ENCODE results near the gene CELF5. TPM values are rescaled to one million over a fixed set of nuclear protein-coding genes. Genes with fewer than 3 reads are reported as not detected.

CELF5 gene
- total RNA-seq, 2 experiments from 2014 or later, result 0.13 TPM; not detected in 1

- Histone ChIP-seq H3K4me1 (ENCODE audit: insufficient read depth, low read length, poor library complexity, severe bottlenecking) (no peaks in the 10 kb centered on the region), H3K36me3 (ENCODE audit: insufficient read depth, low read length) (no peaks in the 10 kb centered on the region), H3K27ac (ENCODE audit: low read depth, low read length, poor library complexity, severe bottlenecking) (no peak overlapping the region), H4K20me1 (ENCODE audit: insufficient read depth, low read length) (no peaks in the 10 kb centered on the region), H3K9me2 (ENCODE audit: insufficient read depth, low read length) (no peaks in the 10 kb centered on the region), H3K4me3 (ENCODE audit: low read depth, low read length, poor library complexity, severe bottlenecking) (no peak overlapping the region), H3K79me2 (ENCODE audit: insufficient read depth, low read depth, low read length) (no peaks in the 10 kb centered on the region), H2AFZ (ENCODE audit: low read length) (no peak overlapping the region), H3K9me3 (ENCODE audit: low read length) (no peaks in the 10 kb centered on the region), H3K4me2 (ENCODE audit: low read length) (no peak overlapping the region)
- CTCF ChIA-PET (ENCODE audit: unreplicated experiment), result no interaction called here
- TF ChIP-seq EZH2phosphoT487 (IDR thresholded peaks at IDR 0.05; ENCODE audit: borderline replicate concordance, low read depth, low read length) (no peak), CTCF (conservative IDR thresholded peaks at IDR 0.05; ENCODE audit: low read length) (no peak)
- POLR2A ChIA-PET, result no interaction called here
- intact Hi-C loops (cut with micrococcal nuclease; ENCODE audit: unreplicated experiment), result no loop called here
- BruUV-seq (replicated peaks), result no TSS peak
- no peak for DNase-seq (ENCODE audit: low spot score)
Measured at GRCh38 chr19:3310711-3311110, 86.2 kb downstream of the CELF5 start.

GRCh38 chr19:3313199-3313575, 88.7 kb downstream of the CELF5 start:
- H3K79me2 ChIP-seq (ENCODE audit: insufficient read depth, low read depth, low read length), result no peaks in the 10 kb centered on the region
- no TSS peak for BruUV-seq (replicated peaks)
- H3K36me3 ChIP-seq (ENCODE audit: insufficient read depth, low read length), result no peaks in the 10 kb centered on the region
- H3K4me3 ChIP-seq (ENCODE audit: low read depth, low read length, poor library complexity, severe bottlenecking), result no peak overlapping the region
- no peak for TF ChIP-seq EZH2phosphoT487 (IDR thresholded peaks at IDR 0.05; ENCODE audit: borderline replicate concordance, low read depth, low read length)
- POLR2A ChIA-PET, result no interaction called here
- H3K9me2 ChIP-seq (ENCODE audit: insufficient read depth, low read length), result no peaks in the 10 kb centered on the region
- H3K9me3 ChIP-seq (ENCODE audit: low read length), result no peaks in the 10 kb centered on the region
- H4K20me1 ChIP-seq (ENCODE audit: insufficient read depth, low read length), result no peaks in the 10 kb centered on the region
- H3K4me1 ChIP-seq (ENCODE audit: insufficient read depth, low read length, poor library complexity, severe bottlenecking), result no peaks in the 10 kb centered on the region
- CTCF ChIA-PET (ENCODE audit: unreplicated experiment), result no interaction called here
- H2AFZ ChIP-seq (ENCODE audit: low read length), result no peak overlapping the region
- H3K27ac ChIP-seq (ENCODE audit: low read depth, low read length, poor library complexity, severe bottlenecking), result no peak overlapping the region
- no peak overlapping the region for H3K4me2 ChIP-seq (ENCODE audit: low read length)
- DNase-seq (ENCODE audit: low spot score), result no peak
- intact Hi-C loops (cut with micrococcal nuclease; ENCODE audit: unreplicated experiment), result no loop called here

- intact Hi-C loops (cut with micrococcal nuclease; ENCODE audit: unreplicated experiment), result no loop called here
- Histone ChIP-seq H3K27ac (ENCODE audit: low read depth, low read length, poor library complexity, severe bottlenecking) (no peak overlapping the region), H3K4me1 (ENCODE audit: insufficient read depth, low read length, poor library complexity, severe bottlenecking) (no peaks in the 10 kb centered on the region), H3K9me3 (ENCODE audit: low read length) (no peaks in the 10 kb centered on the region), H3K36me3 (ENCODE audit: insufficient read depth, low read length) (no peaks in the 10 kb centered on the region), H3K4me3 (ENCODE audit: low read depth, low read length, poor library complexity, severe bottlenecking) (no peak overlapping the region), H3K4me2 (ENCODE audit: low read length) (no peak overlapping the region), H2AFZ (ENCODE audit: low read length) (no peak overlapping the region), H3K9me2 (ENCODE audit: insufficient read depth, low read length) (no peaks in the 10 kb centered on the region), H3K79me2 (ENCODE audit: insufficient read depth, low read depth, low read length) (no peaks in the 10 kb centered on the region), H4K20me1 (ENCODE audit: insufficient read depth, low read length) (no peaks in the 10 kb centered on the region)
- BruUV-seq (replicated peaks), result no TSS peak
- CTCF ChIA-PET (ENCODE audit: unreplicated experiment), result no interaction called here
- POLR2A ChIA-PET, result no interaction called here
- TF ChIP-seq CTCF (conservative IDR thresholded peaks at IDR 0.05; ENCODE audit: low read length) (no peak), EZH2phosphoT487 (IDR thresholded peaks at IDR 0.05; ENCODE audit: borderline replicate concordance, low read depth, low read length) (no peak)
- DNase-seq (ENCODE audit: low spot score), result no peak
Measured at GRCh38 chr19:3314962-3315675, 90.7 kb downstream of the CELF5 start.

Data from OCI-LY7 (cell line).